Measurements from ENCODE around the gene SERPINA3.
"Not testable (repeated sequence)": the region's sequence is repeated elsewhere in the genome, so short reads cannot be mapped to it uniquely, and the experiment has no call there.

The SERPINA3 gene

DNA sequence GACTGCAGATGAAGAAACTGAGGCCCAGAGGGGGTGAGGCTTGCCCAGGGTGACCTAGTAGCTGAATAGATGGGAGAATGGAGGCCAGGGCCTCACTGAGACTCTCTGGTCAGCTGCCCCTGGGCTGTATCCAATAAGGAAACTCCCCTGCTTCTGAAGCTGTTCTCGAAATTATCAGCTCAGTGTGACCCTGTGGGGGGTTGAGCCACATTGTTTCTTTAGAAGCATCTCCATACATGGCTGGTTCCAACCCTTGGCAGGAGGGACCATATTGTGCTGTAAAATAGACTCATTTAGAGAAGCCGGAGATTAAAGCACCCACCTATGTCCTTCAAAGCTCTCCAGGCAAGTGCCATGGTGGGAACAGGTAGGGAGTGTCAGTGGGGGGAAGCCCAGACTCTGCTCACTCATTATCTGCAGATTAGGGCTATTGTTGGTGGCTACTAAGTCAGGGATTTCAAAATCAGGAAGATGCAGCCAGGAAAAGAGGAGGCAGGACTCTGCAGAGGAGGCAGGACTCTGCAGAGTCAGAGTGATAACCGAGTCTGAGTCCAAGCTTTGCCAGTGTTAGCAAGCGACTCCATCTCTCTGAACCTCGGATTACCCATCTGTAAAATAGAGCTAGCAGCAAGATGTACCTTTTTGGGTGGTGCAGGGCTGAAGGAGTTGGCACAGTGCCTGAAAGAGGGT, 27.5 kb upstream of the SERPINA3 start:
- no peak for DNase-seq (ENCODE audit: low spot score)

DNA sequence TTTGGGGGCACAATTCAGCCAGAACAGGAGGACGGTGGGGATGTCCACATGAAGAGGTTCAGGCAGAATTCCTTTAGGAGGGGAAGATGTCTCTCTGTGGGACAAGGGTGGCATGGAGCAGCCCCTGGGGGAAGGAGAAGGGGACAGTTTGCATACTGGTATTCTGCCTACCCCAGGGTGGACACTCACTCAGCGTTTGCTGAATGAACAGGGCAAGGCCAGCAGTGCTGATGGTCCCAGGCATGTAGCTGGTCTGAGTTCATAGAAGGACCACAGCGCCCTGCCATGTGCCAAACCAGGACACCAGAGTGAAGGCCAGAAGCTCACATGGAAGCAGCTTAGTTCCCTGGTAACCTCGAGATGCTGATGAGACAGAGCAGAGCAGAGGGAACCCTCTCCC, 25.6 kb upstream of the SERPINA3 start:
- no peak for DNase-seq (ENCODE audit: low spot score)

DNA sequence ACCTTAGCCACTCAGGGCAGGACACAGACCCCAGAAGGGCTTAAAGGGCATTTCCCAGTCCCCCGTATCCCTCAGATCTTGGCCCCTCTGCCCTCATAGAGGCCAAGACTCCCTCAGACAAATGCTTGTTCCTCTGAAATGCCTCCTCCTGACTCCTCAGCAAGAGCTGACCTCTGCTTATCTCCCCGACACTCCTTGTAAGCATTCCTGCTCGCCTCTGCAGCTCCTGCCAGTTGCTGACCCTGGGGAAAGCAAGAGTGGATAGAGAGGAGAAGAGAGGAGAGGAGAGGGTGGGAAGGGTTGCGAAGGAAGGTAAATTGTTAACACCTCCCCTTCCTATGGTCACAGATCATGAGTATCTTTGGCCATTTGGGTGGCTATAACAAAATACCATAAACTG, 23.9 kb upstream of the SERPINA3 start:
- no peak for DNase-seq (ENCODE audit: low spot score)

DNA sequence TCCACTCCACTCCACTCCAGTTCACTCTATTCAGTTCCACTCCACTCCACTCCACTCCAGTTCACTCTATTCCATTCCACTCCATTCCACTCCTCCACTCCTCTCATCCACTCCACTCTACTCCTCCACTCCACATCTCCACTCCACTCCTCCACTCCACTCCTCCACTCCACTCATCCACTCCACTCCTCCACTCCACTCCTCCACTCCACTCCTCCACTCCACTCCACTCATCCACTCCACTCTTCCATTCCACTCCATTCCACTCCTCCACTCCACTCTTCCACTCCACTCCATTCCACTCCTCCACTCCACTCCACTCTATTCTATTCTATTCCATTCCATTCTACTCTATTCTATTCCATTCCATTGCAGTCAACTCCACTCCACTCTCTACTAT, 21.1 kb upstream of the SERPINA3 start:
- no peak for DNase-seq (ENCODE audit: low spot score)

DNA sequence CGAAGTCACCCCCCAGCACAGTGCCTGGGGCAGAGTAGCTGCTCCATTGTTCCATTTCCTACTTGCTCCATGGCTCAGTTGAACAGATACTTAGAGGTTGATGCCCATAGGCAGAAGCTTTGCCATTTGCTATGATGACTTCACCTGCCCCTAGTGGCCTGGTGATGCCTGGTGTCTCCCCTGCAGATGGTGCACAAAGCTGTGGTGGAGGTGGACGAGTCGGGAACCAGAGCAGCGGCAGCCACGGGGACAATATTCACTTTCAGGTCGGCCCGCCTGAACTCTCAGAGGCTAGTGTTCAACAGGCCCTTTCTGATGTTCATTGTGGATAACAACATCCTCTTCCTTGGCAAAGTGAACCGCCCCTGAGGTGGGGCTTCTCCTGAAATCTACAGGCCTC, 20.3 kb upstream of the SERPINA3 start:
- no peak for DNase-seq (ENCODE audit: low spot score)

DNA sequence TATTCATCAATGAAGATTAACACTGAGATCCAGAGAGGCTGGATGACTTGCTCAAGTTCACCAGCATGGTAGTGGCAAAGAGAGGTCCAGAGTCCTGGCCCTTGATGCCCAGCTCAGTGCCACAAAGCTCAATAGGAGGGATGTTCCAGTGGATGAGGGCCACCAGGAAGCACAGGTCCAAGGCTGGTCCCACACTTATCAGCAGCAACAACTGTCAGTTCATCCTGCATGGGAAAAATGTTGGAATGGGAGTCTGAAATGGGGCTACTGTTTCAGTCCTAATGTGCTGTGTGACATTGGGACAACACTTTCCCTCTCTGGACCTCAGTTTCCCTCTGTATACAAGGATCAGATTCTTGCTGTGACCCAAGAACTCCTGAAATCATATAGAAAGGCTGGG, 19.7 kb upstream of the SERPINA3 start:
- no peak for DNase-seq (ENCODE audit: low spot score)

DNA sequence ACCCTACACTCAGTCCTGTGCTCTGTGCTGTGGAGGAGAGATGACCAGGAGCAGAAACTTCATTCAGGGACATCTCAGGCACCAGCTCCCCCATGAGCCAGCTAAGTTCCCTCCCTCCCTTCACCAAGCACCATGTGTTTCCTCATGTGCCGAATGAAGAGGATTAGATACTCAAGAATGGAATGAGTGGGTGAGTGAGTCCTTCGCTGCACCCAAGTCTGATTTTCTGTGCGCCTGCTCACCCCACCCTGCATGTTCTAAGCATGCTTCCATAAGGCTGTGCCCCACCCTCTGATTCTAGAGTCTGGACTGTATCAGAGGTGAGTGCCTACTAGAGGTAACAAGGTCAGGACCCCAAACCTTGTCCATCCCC, 18.8 kb upstream of the SERPINA3 start:
- no peak for DNase-seq (ENCODE audit: low spot score)

DNA sequence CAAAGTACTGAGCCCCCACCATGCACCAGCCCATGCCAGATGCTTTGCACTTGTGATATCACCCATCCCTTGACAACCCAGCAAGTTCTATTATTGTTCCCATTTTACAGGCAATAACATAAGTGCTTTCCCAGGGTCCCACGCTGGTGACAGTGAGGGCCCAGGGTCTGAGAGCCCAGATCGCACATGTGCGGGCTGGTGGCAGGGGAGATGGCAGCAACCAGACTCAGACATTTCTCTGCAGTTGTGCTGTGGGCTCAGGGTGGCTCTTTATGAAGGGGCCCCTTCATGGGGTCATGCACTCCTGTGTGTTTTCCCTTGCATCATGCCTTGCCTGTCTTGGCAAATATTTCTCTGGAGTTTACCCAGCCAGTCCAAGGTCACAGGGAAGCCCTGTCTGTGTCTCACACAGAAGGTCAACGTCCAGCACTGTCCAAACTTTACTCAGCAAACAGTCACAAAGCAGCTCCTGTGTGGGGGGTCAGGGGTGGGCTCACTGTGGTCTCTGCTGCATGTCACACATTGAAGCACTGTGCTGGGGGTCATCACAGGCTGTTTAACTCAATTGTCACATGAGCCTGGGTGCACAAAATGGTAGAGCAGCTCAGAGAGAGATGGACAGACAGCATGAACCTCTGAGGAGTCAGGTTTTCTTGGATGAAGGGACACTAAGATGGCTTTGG, 18.3 kb upstream of the SERPINA3 start:
- no peak for DNase-seq (ENCODE audit: low spot score)

DNA sequence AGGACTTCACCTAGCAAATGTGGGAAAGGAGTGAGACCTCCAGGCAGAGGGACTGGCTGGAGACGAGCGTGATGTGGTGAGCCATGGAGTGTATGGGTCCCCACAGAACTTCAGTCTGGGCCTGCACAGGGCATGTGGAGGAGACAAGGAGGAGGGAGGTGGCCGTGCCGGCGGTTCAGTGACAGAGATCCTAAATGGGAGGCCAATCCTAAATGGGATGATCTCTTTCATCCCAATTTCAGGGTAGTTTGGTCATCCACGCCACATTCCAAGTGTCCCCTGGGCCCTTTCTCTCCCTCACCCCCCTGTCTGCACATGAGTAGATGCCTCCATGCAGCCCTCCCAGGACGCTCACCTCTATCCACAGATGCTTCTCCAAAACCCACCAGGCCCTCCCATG, 17.8 kb upstream of the SERPINA3 start:
- no peak for DNase-seq (ENCODE audit: low spot score)

DNA sequence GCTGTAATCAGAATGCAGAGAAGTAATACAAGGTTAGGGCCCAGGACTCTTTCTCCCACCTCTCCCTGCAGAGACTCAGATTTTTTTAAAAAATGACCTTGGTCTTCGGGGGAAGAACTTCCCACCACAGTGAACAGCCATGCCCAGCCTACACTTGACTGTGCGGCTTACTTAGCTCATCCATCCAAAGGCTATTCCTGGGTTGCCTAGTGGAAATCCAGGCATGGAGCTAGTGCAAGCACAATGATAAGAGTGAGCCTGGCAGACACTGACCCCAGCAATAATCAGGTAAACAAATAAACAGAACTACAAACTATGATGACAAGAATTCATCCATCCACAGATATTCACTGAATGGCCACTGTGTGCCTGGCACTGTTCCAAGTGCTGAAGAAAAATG, 16.3 kb upstream of the SERPINA3 start:
- no peak for DNase-seq (ENCODE audit: low spot score)

DNA sequence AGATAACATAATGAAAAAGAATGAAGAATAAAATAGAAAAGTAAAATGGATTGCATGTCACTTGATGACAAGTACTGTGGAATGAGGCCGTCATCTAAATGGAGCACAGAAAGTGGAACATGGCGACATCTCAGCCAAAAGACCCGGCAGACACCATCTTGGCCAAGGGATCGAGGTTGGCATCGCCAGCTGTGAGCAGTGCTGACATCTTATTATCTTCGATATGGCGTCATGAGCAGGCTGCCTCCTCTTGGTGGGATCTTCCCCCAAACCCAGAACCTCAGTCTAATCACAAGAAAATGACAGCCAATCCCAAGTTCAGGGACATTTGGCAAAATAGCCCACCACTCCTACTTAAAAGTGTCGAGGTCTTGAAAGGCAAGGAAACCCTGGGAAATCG, 15.8 kb upstream of the SERPINA3 start:
- no peak for DNase-seq (ENCODE audit: low spot score)

DNA sequence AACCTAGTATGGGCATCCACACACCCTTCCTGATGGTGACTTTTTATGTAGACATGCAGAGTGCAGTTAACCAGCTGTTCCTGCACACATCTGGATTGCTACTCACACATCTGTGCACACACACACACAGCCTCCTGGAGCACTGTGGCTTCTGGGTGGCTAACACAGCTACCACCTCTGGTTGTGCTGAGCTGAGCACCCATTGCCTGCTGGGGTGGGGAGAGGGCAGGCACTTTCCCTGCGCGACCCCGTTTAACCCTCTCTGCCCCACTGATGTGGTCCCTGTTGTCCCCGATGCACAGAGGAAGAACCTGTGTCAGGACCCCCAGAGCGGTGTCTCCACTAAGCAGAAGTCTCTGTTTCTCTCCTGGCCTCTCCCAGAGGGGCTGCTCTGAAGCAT, 14.4 kb upstream of the SERPINA3 start:
- DNase-seq (ENCODE audit: low spot score) = no peak

DNA sequence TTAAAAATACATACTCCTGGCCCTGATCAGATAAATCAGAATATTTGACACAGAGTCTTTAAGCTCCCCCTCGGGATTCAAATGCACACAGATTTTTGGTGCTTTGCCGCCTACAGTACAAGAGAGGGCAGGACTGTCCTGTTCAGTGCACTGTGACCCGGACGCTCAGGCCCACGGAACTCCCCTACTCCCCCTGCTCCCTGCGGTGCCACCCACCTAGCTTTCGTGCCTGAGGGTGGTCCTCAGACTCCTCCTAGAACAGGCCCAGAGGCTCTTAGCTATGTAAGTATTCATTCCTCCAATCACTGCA, 13.7 kb upstream of the SERPINA3 start:
- no peak for DNase-seq (ENCODE audit: low spot score)

DNA sequence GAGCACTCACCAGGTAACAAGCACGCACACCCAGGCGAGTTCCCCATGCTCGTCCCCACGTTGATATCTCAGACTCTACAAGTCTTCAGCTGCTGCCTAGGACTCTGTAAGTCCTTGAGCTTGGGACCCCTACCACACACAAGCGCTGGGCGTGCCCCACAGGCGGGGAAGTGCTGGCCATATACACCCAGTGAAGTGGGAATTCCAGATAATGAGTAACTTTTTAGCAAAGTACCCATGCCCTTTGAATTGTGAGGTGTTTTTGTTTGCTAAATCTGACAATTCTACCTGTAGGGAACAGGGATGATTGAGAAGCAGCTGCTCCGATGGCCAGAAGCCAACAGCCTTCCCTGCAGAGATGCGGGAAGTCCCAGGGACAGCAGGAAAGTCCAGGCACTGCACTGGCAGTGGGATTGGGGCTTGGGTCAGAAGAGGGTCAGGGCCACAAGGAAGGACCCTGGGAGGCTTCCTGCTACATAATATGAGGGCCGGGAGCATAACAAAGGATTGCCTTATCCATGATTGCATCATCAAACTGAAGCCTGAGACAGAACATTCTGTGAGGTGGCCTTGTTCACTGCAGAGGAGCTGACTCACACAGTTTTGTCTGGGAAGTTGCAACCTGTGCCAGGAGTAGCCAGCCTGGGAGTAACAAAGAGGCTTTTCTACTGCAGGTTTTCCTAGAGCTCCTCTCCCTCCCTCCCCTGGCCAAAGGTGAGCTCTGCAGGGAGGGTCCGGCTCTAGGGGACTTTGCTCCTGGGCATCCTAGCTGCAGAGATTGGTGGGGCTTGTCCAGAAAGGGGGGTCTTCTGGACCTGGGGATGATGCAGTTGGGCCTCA, 13.2 kb upstream of the SERPINA3 start:
- peak; percentile 90 for DNase-seq (ENCODE audit: low spot score)

DNA sequence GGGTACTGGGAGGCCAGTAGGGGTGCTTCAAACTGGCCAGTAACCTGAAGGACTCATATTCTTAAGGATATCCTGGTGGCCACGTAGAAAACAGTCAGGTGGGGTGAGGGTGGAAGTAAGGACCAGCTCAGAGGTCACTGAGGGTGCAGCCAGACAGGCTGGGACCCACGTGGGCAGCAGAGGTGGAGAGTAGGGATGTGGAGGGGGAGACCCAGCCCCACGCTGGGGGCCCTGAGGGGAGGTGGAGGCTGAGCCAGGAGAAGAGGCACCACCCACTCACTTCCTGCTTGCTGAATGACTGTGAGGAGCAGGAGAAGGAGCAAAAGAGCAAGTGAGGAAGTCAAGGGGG, 12.6 kb upstream of the SERPINA3 start:
- DNase-seq (ENCODE audit: low spot score) = no peak

DNA sequence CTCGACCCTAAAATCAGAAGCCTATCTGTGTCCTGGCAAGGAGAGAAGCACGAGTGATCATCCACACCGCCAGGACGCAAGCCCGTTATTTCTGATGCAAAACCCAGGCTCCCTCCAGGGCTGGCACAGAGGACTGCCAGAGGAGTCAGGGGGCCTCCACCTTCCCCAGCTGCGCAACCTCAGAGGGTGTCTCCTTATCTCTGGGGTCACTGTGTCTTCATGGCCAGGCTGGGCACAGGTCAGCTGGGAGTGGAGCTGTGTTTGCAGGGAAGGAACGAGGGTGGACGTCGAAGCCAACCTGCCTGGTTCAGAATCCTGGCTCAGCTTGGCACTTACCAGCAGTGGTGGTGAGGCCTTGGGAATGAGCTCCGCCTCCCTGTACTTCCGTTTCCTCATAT, 12.0 kb upstream of the SERPINA3 start:
- no peak for DNase-seq (ENCODE audit: low spot score)

DNA sequence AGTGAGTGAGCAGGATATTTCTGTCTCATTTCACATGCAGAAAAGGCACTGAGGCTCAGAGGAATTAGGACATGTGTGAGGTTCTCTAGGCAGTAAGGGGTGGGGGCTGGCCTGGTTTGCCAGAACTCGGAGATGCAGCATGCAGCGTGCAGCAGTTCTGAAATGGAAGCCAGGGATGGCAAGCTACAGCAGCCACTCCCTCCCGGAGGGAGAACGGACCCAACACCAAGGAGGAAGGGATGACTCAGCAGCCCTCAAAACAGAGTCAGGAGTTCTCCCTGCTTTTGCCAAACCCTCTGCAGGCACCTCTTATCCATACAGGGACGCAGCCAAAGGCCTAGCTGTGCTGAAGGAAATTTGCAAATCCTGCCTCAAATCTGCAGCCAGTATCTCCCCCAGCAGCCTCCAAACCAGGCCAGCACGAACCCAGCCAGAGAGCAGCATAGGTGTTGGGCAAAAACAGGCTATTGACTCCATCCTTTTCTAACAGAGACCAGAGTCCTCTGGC, 10.3 kb upstream of the SERPINA3 start:
- no peak for DNase-seq (ENCODE audit: low spot score)

DNA sequence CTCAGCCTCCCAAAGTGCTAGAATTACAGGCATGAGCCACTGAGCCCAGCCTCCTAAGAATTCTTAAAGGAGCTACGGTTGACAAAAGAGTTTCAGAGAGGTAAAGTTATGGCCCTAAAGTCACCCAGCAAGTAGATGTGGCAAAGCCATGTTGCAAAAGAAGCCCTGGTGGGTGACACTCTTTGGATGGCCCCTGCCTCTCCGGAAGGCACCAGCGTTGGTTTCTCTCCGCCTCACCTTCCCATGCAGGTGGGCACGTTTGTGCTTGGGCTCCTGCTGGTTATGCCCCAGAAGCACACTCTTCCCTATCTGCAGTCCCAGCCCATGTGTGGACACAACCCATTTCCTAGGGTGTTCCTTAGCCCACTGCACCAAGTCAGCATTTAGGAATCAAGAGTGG, 9.5 kb upstream of the SERPINA3 start:
- no peak for DNase-seq (ENCODE audit: low spot score)

DNA sequence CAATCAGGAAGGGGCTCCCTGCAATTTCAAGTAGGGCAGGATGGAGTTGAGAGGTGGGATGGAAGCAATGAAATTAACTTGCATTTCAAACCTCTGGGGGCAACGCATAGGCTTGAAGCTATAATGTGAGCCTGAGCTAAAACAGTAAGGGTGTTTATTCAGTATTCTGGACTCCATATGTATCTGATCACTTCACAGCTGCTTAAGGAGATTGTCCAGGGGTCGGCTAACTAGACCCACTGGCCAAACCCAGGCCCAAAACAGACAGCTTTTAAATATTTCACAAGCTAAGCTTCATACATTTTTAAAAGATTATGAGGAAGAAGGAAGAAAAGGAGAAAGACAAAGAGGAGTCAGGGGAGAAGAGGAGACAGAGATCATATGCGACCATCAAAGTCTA, 6.8 kb upstream of the SERPINA3 start:
- no peak for DNase-seq (ENCODE audit: low spot score)

DNA sequence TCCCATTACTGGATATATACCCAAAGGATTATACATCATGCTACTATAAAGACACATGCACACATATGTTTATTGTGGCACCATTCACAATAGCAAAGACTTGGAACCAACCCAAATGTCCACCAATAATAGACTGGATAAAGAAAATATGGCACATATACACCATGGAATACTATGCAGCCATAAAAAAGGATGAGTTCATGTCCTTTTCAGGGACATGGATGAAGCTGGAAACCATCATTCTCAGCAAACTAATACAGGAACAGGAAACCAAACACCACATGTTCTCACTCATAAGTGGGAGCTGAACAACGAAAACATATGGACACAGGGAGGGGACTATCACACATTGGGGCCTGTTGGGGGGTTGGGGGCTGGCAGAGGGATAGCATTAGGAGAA, 3.2 kb upstream of the SERPINA3 start:
- DNase-seq (ENCODE audit: low spot score) = not testable (repeated sequence)

DNA sequence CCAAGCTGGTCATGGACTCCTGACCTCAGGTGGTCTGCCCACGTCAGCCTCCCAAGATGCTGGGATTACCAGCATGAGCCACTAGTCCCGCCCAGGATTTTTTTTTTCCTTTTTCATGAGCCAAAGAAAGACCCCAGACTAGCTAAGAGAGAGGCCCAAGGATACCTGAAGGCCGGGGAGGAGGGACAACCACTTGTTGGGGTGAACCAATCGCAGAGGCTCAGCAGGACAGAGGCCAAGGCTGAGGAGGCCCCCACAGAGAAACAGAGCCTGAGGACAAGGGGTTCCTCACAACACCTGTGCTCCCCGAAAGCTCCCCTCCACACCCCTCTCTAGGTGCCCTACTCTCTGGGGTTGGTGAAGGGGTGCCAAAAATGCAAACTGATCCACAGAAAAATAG, 1.0 kb upstream of the SERPINA3 start:
- DNase-seq (ENCODE audit: low spot score) = no peak

DNA sequence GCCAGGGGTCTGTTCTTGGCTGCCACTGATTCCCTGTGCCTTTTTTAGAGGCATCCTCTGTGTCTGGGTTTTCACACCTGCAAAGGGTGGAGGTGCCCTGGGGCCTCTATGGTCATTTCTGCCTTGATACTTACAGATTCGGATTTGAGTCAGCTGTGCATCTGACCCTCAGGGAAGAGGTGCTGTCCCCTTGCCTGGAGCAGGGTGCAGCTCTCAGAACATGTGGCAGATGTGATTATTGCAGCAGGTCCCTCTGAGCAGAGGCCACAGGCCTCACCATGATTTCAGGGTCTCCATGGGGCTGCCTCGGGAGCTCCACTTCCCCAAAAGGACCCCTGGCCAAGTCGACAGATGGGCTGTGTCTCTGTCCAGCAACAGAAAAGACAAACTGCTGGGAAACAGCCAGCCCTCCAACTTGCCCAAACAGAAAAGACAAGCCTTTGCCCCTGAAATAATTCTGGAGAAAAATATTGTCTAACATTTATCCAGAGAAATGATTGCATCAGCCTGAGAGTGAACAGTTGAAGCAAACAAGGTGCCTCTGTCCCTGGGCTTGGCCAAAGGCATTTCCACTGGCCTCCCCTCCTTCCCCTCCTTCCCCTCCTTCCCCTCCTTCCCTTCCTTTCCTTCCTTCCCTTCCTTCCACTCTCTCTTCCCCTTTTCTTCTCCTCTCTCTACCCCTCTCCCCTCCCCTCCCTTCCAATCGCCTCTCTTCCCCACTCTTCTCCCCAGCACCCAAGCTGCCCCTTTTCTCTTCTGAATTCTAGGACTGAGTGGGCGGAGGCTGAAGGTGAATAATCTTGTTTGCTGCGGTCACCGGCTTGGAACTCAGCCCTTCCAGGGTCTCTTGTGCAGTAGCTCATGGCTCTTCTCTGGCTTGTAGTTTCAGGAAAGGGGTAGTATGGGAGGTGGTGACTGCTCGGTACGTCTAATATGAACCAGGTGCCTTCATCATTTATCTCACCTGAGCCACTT, 676 bp downstream of the SERPINA3 start:
- DNase-seq (ENCODE audit: low spot score) = no peak

Measured in kidney capillary endothelial cell (primary cell).